NCI-H146 treated with DMSO at 0.1 percent for 48 hours (cell line): Measurements from ENCODE around the gene RARB.

Experiments used
- DNase-seq: peaks from one replicate; lab custom pipeline; 2025; ENCODE audit not compliant: unreplicated experiment; lab: John Stamatoyannopoulos, UW

The RARB gene

DNA sequence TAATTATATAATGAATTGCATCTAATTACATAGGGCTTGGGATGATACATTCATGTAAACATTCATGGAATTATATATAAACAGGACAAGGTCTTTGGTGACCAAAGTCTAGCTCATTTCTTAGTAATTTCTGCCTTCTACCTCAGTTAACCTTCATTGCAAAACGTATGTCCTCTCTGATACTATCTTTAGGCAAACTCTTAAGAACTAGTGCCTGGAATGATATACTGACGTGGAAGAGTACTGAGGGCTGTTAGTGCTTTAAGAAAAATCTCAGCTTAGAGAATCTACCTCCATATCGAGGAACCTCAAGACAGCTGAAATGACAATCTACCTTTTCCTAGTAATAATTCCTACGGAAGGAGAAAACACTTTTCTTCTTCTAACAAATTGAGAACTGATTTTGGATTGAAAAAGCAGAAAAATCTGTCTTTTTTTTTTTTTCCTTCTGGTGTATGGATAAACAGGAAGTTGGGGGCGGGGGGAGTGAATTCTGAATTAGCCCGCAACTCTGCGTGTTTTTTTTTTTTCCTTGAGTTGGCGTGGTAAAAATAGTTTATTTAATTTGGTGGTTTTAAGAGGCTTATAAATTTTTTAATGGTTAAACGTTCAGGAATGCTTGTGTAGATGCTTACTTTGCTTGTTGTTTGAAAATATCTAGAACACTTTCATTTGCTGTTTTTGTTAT is 43.2 kb downstream of the RARB start:
- DNase-seq = no peak

DNA sequence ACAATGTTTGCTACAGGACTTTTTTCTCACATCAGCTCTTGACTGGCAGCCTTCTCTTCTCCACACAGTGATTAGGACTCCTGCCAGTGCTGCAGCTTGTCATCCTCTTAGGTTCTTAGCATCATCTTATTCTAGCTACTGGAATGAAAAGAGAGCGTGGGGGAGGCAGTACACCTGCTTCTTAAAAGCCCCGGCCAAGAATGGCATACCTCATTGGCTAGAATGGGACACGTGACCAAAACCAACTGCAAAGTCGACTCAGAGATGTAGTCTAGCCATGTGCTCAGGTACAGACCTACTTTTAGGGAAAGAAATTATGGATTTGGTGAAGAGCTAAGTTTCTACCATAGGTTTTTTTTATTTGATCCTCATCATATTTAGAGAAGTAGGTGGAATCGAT is 44.1 kb downstream of the RARB start:
- no peak for DNase-seq

- no peak for DNase-seq
These were observed 44.7 kb downstream of the RARB start for GRCh38 chr3:25472731-25473130.

DNA sequence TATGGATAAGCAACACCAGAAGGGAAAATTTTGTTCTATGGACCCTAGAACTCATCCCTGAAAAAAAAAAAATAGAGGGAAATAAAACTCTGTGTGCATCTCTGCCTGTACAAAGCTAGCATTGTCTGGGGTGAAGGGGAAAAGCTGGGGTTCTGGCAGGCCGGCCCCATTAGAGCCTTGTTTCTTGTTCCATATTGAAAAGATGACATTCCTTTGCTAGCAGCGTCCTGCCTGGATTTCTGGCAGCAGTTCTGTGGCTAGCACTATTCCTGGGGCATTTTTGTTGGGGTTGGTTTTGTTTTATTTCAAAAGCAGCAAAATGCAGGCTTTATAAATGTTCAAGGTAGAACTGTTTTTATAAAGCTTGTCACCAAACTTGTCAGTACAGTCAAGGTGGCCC is 45.2 kb downstream of the RARB start:
- DNase-seq = no peak

GRCh38 chr3:25474052-25474451 is 46.0 kb downstream of the RARB start:
- no peak for DNase-seq

DNA sequence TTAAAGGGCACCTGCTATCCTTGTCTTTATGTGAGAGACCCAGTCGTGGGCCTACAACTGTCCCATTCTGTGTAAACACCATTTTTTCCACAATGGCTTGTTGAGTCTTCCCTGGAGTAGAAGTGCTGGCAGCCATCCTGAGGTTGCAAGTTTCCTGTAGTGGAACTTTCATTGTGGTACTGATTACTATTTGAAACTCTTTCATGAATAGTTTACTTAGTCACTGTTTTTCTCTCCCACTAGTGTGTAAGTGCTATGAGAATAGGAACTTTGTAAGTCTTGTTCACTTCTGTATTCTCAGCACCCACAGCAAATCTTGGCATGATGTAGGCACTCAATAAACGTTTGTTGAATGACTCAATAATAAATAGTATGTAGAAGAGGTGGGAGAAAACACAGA is 48.6 kb downstream of the RARB start:
- no peak for DNase-seq

DNA sequence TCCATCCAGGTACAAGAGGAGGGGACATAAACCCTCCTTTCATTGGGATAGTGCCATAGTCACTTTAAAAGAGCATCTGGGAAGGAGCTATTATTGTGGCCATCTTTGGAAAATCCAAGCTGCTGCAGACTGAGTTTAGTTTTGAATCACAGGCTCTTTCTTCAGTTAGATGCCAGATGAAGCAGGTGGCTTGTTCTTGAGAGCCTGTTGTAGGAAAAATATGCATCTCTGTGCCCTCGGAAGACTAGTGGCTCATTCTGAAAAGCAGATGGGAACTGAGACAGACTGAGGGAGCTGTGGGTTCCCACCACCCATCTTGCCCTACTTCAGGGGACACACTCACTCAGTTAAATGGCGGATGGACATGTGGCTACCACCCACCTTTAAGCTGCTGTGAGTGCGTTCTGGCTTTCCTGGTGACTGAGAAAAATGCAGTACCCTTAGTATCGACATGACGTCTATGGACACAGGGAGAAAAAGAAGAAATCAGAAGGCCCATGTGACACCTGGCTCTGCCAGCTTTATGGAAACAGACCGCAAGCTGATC is 50.2 kb downstream of the RARB start:
- no peak for DNase-seq

GRCh38 chr3:25478964-25479726 is 51.1 kb downstream of the RARB start:
- DNase-seq = no peak

- no peak for DNase-seq
These were observed 51.6 kb downstream of the RARB start for GRCh38 chr3:25479727-25480010.

- DNase-seq = no peak
These were observed 52.7 kb downstream of the RARB start for GRCh38 chr3:25480811-25481210.

DNA sequence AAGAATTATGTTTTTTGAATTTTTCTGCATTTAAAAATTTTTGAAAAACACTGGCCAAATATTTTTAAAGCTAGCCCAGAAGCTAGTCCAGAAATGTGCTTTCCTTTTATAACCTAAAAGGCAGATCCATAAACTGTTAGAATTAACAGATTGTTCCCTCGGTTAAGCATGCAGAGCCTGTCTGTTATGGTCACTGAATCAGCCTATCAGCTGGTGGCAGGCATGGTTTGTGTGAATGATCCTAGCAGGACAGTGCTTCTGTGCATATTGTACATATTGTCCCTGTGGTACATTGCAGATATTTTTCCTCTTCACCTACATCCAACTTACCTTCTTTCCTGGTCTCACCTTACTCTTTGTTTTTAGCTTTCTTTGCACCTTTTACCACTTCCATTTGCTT is 53.3 kb downstream of the RARB start:
- DNase-seq = no peak

DNA sequence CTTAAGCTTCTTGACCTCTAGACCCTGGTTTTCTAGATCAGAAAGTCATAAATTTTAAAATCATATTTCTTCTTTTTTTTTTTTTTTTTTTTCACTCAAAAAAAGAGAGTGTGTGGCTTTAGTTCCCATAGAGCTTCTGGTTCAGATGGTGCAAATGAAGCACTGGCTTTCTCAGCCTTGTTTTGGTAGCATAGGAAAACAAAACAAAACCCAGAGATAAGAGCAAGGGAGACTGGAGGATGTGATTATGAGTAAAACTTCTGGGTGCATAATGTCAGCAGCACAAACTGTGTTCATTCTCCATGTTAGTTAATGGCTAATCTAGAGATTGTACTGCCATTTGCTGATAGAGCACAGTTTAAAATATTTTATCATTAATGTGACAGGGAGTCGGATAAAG is 55.4 kb downstream of the RARB start:
- no peak for DNase-seq

DNA sequence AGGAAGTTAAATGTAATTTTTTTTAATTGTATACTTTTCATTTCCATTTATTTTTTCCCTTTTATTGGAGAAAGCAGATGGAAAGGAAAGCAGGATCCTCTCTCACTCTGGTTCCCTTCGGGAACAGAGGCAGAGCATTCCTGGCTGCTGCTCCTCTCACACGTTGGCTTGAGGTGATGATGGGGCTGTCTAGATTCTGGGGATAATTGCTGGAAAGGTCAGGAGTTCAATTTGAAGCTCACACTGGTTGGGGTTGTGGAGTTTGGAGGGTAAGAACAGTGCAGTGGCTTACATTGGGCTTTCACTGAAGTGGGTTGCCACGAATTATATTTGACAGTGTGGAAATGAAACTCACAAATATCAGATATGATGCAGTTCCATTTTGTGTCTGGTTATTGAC is 57.6 kb downstream of the RARB start:
- DNase-seq = no peak

DNA sequence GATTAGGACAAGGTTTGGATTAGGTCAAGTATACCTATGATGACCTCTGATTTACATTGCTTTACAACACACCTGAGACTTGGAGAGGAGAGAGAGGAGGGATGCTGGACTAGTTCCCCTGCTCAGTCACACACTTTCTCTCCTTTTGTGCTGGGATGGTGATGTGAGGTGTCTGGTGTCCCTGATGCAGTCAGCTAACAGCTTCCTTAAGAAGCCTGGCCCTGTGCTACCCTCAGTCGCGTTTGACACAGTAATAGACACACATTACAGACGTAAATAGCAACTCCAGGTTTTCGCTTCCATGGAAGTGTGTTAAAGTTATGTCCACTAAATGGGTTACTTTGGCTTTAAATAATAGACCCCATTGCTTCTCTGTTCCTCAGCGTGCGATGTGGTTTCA is 58.9 kb downstream of the RARB start:
- no peak for DNase-seq

GRCh38 chr3:25489858-25490593 is 62.0 kb downstream of the RARB start:
- DNase-seq = no peak

DNA sequence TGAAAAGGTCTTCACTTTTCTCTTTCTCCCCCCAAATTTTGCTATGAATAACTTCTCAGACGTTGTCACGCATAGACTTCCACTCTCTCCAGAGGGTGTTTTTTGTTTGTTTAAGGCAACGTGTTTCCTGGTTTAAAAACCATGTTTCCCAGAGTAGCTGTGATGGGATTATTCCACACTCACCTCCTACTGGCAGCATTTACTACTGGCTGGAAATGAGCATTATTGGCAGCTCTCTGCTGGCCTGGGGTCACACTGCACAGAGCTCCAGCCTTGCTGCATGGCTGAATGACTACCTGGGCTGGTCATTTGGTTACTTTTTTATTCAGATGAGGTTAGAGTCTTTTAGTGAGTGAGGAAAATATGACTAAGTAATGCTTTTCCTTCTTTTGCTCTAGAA is 65.2 kb downstream of the RARB start:
- DNase-seq = no peak

DNA sequence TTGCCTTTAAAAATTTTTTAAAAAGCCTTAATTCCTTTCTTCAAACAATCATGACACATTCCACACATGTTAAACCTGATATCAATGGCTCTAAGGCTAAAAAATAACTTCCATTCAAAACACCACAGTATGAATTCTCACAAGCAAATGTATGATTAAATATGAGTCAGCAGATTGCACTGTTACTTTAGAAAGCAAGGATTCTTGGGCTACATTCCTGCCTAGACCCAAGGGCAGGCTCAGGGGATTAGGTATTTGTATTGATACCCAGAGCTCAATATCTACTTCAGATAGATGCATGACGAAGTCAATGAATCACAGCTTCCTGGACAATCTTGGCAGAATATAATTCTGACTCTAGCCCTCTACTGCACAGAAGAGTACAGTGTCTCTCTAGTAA is 65.7 kb downstream of the RARB start:
- DNase-seq = no peak

DNA sequence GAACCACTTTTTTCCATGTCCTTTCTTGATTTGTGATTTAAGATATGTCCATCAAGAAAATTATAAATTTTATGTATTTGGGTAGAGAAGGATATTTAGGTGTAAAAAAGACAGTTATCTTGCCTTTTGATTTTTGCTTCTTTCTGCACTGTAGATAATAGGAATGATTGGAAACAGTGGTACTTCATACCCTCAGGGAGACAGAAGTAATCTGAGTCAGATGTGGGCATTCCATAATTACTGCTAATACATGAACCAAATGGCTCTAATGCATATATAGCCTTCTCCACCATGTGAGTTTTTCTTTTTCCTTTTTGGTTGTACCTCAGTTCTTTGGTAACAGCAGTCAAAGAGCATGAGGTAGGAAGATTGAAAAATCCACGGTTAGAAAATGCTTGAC is 67.2 kb downstream of the RARB start:
- DNase-seq = no peak

GRCh38 chr3:25495726-25496253 is 67.7 kb downstream of the RARB start:
- DNase-seq = no peak

- no peak for DNase-seq
These were observed 69.0 kb downstream of the RARB start for GRCh38 chr3:25497096-25497495.

DNA sequence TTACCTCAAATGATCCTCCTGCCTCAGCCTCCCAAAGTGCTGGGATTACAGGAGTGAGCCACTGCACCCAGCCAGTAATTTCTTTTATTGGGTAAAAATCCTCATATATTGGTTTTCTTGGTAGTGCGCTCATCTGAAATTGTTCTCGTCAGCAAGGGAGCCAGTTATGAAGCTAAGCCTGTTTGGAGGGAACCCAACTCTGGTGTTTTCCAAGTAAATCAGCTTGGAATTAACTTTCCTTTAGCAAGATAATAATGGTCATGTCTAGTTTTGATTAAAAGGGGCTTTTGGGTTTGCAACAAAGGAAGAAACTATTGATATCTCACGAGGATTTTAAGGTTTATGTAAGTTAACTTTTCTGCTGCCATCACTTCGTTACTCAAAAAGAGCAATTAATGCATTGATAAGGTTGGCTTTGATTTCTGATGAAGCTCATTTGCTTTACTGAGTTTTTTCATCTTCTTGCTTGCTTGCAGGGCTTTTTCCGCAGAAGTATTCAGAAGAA is 72.7 kb downstream of the RARB start:
- no peak for DNase-seq

DNA sequence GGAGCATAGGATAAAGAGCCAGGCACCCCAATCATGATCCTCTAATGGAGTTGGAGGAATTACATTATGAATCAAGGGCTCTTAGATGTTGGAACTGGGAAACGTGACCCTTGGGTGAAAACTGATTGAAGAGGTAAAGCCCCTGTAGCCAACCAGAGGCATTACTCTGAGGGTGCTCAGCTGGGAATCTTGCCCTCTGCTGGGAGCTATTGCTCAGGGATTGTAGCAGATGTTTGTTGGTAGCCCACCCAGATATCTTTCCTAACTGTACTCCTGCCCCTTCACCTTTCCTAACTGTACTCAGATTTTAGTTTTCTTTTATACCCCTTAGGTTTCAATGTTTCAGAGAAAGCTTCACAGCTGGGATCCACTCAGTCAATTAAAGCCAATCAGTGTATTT is 74.2 kb downstream of the RARB start:
- no peak for DNase-seq
